Stomach smooth muscle (tissue), 2 donors: Measurements from ENCODE around the gene HSCB.
"Not testable (repeated sequence)": the region's sequence is repeated elsewhere in the genome, so short reads cannot be mapped to it uniquely, and the experiment has no call there.

Source experiments
- H3K27ac ChIP-seq: one replicate; pipeline ENCODE4 v1.7.0; 2013; ENCODE audit warnings: mild to moderate bottlenecking, low read length, inconsistent platforms
- H3K27me3 ChIP-seq, 2 donors: one replicate each; pipeline ENCODE4 v1.7.0; 2013; ENCODE audit warnings: low read length in 2 of 2; ENCODE audit not compliant: insufficient read depth in 2 of 2, control insufficient read depth in 1 of 2
- H3K36me3 ChIP-seq, 2 donors: one replicate each; pipeline ENCODE4 v1.7.0; 2013; ENCODE audit warnings: low read length in 2 of 2; ENCODE audit not compliant: control insufficient read depth in 2 of 2, insufficient read depth in 2 of 2
- H3K4me1 ChIP-seq: one replicate; pipeline ENCODE4 v1.7.0; 2013; ENCODE audit warnings: low read length; ENCODE audit not compliant: control insufficient read depth, insufficient read depth
- H3K4me3 ChIP-seq, 2 donors: one replicate each; pipeline ENCODE4 v1.7.0; 2013; ENCODE audit warnings: low read length in 2 of 2
- H3K9ac ChIP-seq, 2 donors: one replicate each; pipeline ENCODE4 v1.7.0; 2013; ENCODE audit warnings: low read length in 2 of 2, mild to moderate bottlenecking in 1 of 2
- H3K9me3 ChIP-seq, 2 donors: one replicate each; pipeline ENCODE4 v1.7.0; 2013; ENCODE audit warnings: low read length in 2 of 2; ENCODE audit not compliant: control insufficient read depth in 2 of 2
- donor health status: healthy.
- donor health status: Pancreatic carcinoma.

Gene HSCB

GRCh38 chr22:28741785-28742561 is at the start of gene HSCB, which contains the start of gene CHEK2:
Gene HSCB, plus strand, starts transcription at chr22:28742039. Its CDS starts 57 bp downstream, at chr22:28742096.
Gene CHEK2, minus strand, starts transcription at chr22:28741820. Its CDS starts 7,099 bp downstream, at chr22:28734721.
- Histone ChIP-seq H3K4me1 (peaks cover 11% of the 10 kb centered on the region), H3K4me3 (peak within 1 kb of the TSS; percentile 96), H3K36me3 (peaks cover 10 to 16% of the 10 kb centered on the region in 2 donors)

DNA sequence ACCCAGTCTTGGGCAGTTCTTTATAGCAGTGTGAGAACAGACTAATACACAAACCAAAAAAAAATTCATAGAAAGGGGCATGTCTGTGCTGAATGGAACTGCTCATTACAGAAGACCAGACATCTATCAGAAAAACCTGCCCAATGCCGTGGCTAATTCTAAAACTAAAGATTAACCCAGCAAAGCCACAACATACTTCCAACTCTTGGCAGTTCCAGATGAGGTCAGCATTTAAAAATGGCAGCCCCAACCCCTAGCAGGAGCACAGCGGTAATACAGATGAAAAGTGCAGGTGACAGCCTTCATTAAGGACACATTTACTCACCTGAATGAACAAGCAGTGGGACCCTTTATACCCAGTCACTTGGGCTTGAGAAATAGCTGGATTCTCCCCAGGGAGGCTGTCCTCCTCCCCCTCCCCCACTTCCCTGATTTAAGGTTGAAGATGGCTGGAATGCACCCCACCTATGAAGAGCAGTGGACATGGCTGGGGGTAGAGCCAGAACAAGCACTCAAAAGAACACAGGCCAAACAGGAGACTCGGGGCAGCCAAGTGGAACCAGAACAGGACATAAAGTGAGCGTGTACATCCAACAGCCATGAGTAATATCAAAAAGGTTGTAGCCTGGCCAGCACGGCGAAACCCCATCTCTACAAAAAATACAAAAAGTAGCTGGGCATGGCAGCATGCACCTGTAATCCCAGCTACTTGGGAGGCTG is 48.6 kb upstream of the HSCB start:
- H3K36me3 ChIP-seq, H3K4me1 ChIP-seq: not testable (repeated sequence)

More at GRCh38 chr22:28741785-28742561, at the start of gene HSCB, which contains the start of gene CHEK2:
- Histone ChIP-seq H3K27me3 (no peaks in the 10 kb centered on the region), H3K9ac (peak within 1 kb of the TSS; percentile 96 to 100), H3K9me3 (no peaks in the 10 kb centered on the region), H3K27ac (peak within 1 kb of the TSS; percentile 96)

DNA sequence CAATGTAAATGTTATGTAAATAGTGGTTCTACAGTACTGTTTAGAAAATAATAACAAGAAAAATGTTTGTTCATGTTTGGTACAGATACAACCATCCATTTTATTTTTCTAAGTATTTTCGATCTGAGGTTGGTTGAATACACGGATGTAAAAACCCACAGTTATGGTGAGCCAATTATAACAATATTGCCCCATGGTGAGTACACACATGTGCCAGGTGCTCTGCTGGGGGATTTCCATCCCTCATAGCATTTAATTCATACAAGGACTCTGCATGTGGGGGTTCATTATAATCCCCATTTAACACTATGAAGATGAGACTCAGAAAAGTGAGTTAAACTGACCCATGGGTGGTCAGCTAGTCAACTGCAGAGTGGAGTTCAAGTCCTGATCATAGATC is 38.9 kb upstream of the HSCB start:
- H3K9me3 ChIP-seq: no peaks in the 10 kb centered on the region

More for the DNA sequence above, 48.6 kb upstream of the HSCB start:
- not testable (repeated sequence) for H3K27ac ChIP-seq, H3K27me3 ChIP-seq, H3K9me3 ChIP-seq, H3K9ac ChIP-seq, H3K4me3 ChIP-seq

GRCh38 chr22:28703436-28703835 is 38.4 kb upstream of the HSCB start:
- Histone ChIP-seq H3K4me3 (no peak overlapping the region), H3K9me3 (no peaks in the 10 kb centered on the region), H3K36me3 (peaks cover 0 to 2% of the 10 kb centered on the region in 2 donors), H3K4me1 (no peaks in the 10 kb centered on the region), H3K27me3 (no peaks in the 10 kb centered on the region), H3K27ac (no peak overlapping the region), H3K9ac (no peak overlapping the region)

More for the DNA sequence above, 38.9 kb upstream of the HSCB start:
- Histone ChIP-seq H3K27me3 (no peaks in the 10 kb centered on the region), H3K36me3 (peaks cover 0 to 2% of the 10 kb centered on the region in 2 donors), H3K4me1 (no peaks in the 10 kb centered on the region), H3K9ac (no peak overlapping the region), H3K4me3 (no peak overlapping the region), H3K27ac (no peak overlapping the region)

DNA sequence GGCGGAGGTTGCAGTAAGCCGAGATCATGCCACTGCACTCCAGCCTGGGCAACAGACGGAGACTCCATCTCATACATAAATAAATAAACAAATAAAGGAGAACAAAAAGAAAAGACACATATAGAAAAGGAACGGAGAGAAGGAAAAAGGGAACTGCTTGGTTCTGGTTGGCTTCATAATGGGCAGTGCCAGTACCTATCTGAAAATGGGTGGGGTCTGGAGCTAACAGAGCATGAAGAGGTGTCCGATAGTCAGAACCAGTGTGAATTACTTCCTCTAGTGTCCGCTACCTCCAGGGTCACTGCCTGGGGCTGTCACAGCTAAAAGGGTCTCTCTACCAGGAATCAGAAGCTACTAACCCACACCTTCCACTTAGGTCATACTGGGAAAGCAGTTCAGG is 35.0 kb upstream of the HSCB start:
- no peak overlapping the region for H3K27ac ChIP-seq
- no peaks in the 10 kb centered on the region for H3K27me3 ChIP-seq

DNA sequence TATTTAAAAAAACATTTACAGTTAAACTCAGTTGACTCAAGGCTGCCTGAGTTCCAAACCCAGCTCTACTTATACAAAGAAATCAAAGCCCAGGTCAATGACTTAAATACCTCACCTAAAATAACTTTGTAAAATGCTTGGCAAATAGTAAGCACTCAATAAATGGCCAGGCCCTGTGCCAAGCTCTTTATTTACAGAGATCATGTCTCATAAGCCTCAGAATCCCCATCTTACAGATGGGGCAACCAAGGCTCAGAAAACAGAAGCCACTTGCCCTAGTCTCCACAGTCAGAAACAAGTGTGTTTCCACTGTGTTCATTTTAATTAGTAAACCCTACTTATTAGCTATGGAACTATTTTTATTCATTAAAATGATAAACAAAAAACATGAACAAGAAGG is 31.7 kb upstream of the HSCB start:
- Histone ChIP-seq H3K27ac (no peak overlapping the region), H3K9ac (no peak overlapping the region), H3K27me3 (no peaks in the 10 kb centered on the region), H3K9me3 (no peaks in the 10 kb centered on the region), H3K36me3 (no peaks in the 10 kb centered on the region), H3K4me1 (no peaks in the 10 kb centered on the region), H3K4me3 (no peak overlapping the region)

More for the DNA sequence above, 35.0 kb upstream of the HSCB start:
- Histone ChIP-seq H3K4me3 (no peak overlapping the region), H3K9ac (no peak overlapping the region), H3K4me1 (no peaks in the 10 kb centered on the region), H3K36me3 (peaks cover 0 to 2% of the 10 kb centered on the region in 2 donors), H3K9me3 (no peaks in the 10 kb centered on the region)

DNA sequence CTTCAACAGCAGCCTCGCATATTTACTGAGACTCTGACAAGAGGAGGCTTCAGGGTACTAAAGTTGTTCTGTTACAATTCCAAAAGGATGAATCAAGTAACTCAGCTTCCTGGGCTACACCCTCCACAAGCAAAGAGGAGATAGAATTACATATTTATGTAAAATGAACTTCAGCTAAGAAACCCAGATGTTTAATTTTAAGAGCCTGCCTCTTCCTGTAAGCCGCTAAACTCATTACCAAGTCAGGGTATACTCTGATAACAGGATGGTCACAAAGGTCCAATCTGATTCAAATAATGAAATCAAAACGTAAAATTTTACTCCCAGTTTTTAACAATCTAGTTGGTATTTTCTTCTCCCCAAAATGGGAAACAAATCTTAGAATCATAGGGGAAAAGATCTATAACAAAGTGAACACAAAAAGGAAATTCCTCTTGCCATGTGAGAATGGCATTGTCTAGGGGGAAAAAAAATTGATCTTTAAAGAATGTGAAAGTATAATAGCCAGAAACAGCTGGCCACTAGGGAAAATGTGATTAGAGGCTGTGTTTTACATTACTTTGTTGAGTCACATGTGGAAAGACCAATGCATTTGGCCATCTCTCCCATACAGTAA is 31.2 kb upstream of the HSCB start:
- peak overlapping the region in 1 of 2 donors; percentile 20 for H3K9ac ChIP-seq
- H3K27me3 ChIP-seq: no peaks in the 10 kb centered on the region
- H3K4me1 ChIP-seq: no peaks in the 10 kb centered on the region
- no peaks in the 10 kb centered on the region for H3K36me3 ChIP-seq
- no peak overlapping the region for H3K4me3 ChIP-seq
- no peak overlapping the region for H3K27ac ChIP-seq
- H3K9me3 ChIP-seq: no peaks in the 10 kb centered on the region

- H3K9ac ChIP-seq: no peak overlapping the region
- no peaks in the 10 kb centered on the region for H3K36me3 ChIP-seq
- no peak overlapping the region for H3K27ac ChIP-seq
- H3K27me3 ChIP-seq: no peaks in the 10 kb centered on the region
- no peak overlapping the region for H3K4me3 ChIP-seq
- no peaks in the 10 kb centered on the region for H3K9me3 ChIP-seq
- no peaks in the 10 kb centered on the region for H3K4me1 ChIP-seq
Measured at GRCh38 chr22:28711341-28711740, 30.5 kb upstream of the HSCB start.

DNA sequence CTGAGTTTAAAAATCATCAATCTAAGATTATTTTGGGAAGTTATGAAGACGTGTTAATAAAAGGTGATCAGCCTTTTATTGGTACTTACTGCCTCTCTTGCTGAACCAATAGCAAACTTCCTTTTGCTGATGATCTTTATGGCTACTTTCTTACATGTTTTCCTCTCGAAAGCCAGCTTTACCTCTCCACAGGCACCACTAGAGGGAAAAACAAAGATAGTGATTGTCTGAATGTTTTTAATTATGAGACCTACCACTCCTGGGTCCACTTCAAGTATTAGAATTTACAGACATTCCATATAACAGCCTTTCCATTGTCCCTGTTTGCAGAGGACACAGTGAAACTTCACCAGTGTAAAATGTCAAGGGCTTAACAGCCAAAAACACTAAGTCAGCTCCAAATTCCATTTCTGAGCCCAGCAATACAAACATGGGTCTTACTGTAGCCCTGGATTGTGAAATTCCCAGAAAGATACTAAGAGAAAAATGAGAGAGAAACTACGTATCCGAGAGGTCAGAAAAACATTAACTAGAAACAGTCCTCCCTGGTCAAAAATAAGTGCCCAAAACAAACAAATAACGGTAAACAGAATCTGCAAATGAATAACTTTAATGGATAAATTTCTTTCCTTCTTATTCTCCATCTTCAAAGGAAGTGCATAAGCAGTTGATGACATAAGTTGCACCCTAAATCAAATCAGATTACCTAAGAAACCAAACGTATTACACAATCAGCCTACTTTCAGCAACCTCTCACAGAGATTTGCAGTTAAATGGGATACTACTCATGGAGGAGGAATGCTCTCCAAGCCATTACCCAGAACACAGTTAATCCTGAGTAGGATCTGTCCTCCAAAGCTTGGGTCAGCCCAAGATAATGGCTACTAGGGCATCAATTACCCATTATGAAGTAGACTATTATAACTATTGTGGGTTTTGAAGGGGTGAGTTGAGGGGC is 29.7 kb upstream of the HSCB start:
- Histone ChIP-seq H3K27ac (no peak overlapping the region), H3K9ac (peak overlapping the region in 1 of 2 donors; percentile 2), H3K9me3 (no peaks in the 10 kb centered on the region), H3K4me1 (no peaks in the 10 kb centered on the region), H3K4me3 (no peak overlapping the region), H3K27me3 (no peaks in the 10 kb centered on the region), H3K36me3 (no peaks in the 10 kb centered on the region)
